ENCODE measurements around the gene VDR. TPM values are rescaled to one million over a fixed set of nuclear protein-coding genes. Genes with fewer than 3 reads are reported as not detected.

The VDR gene
- total RNA-seq (2014; rRNA removed; shearing (Covaris generic)) = 0.06 and 0.07 TPM in 2 replicates

- in situ Hi-C loops (cut with HindIII; ENCODE audit: low sequenced_read_pairs) = no loop called here
- DNase-seq (ENCODE audit: low spot score) = peak; percentile 79
Observed at GRCh38 chr12:47904713-47905709, at the start of gene VDR. VDR (minus strand) TSS chr12:47904994; CDS start chr12:47879113, 25,881 bp downstream.

GRCh38 chr12:47954058-47954457 is 49.3 kb upstream of the VDR start:
- in situ Hi-C loops (cut with HindIII; ENCODE audit: low sequenced_read_pairs) = no loop called here
- DNase-seq (ENCODE audit: low spot score) = no peak

GRCh38 chr12:47950856-47951468 is 46.2 kb upstream of the VDR start:
- in situ Hi-C loops (cut with HindIII; ENCODE audit: low sequenced_read_pairs) = no loop called here
- DNase-seq (ENCODE audit: low spot score) = no peak

GRCh38 chr12:47949441-47950341 is 44.9 kb upstream of the VDR start:
- in situ Hi-C loops (cut with HindIII; ENCODE audit: low sequenced_read_pairs) = no loop called here
- DNase-seq (ENCODE audit: low spot score) = peak; percentile 52

GRCh38 chr12:47947341-47947740 is 42.5 kb upstream of the VDR start:
- DNase-seq (ENCODE audit: low spot score) = no peak
- in situ Hi-C loops (cut with HindIII; ENCODE audit: low sequenced_read_pairs) = no loop called here

- no peak for DNase-seq (ENCODE audit: low spot score)
- in situ Hi-C loops (cut with HindIII; ENCODE audit: low sequenced_read_pairs) = no loop called here
Observed at GRCh38 chr12:47946413-47947323, 41.9 kb upstream of the VDR start.

GRCh38 chr12:47945341-47945728 is 40.5 kb upstream of the VDR start:
- DNase-seq (ENCODE audit: low spot score) = no peak
- in situ Hi-C loops (cut with HindIII; ENCODE audit: low sequenced_read_pairs) = no loop called here

GRCh38 chr12:47944685-47945340 is 40.0 kb upstream of the VDR start:
- in situ Hi-C loops (cut with HindIII; ENCODE audit: low sequenced_read_pairs) = no loop called here

GRCh38 chr12:47943623-47944340 is 39.0 kb upstream of the VDR start:
- in situ Hi-C loops (cut with HindIII; ENCODE audit: low sequenced_read_pairs) = no loop called here
- DNase-seq (ENCODE audit: low spot score) = no peak

More at GRCh38 chr12:47944685-47945340, 40.0 kb upstream of the VDR start:
- no peak for DNase-seq (ENCODE audit: low spot score)

GRCh38 chr12:47942614-47943225 is 37.9 kb upstream of the VDR start:
- DNase-seq (ENCODE audit: low spot score) = no peak
- in situ Hi-C loops (cut with HindIII; ENCODE audit: low sequenced_read_pairs) = no loop called here

- DNase-seq (ENCODE audit: low spot score) = no peak
- in situ Hi-C loops (cut with HindIII; ENCODE audit: low sequenced_read_pairs) = no loop called here
Observed at GRCh38 chr12:47941871-47942613, 37.2 kb upstream of the VDR start.

GRCh38 chr12:47941475-47941780 is 36.6 kb upstream of the VDR start:
- no peak for DNase-seq (ENCODE audit: low spot score)
- in situ Hi-C loops (cut with HindIII; ENCODE audit: low sequenced_read_pairs) = no loop called here

- no peak for DNase-seq (ENCODE audit: low spot score)
- in situ Hi-C loops (cut with HindIII; ENCODE audit: low sequenced_read_pairs) = no loop called here
Observed at GRCh38 chr12:47940773-47941474, 36.1 kb upstream of the VDR start.

- DNase-seq (ENCODE audit: low spot score) = no peak
- in situ Hi-C loops (cut with HindIII; ENCODE audit: low sequenced_read_pairs) = no loop called here
Observed at GRCh38 chr12:47939009-47939601, 34.3 kb upstream of the VDR start.

GRCh38 chr12:47938594-47938993 is 33.8 kb upstream of the VDR start:
- DNase-seq (ENCODE audit: low spot score) = no peak
- in situ Hi-C loops (cut with HindIII; ENCODE audit: low sequenced_read_pairs) = no loop called here
